GF-D8 (cell line): ENCODE measurements around the gene ACTR1A.
"Not testable (repeated sequence)": the region's sequence is repeated elsewhere in the genome, so short reads cannot be mapped to it uniquely, and the experiment has no call there.

ENCODE experiments used
- DNase-seq: peaks from one replicate; lab custom pipeline; 2025; lab: John Stamatoyannopoulos, UW

The ACTR1A gene

DNA sequence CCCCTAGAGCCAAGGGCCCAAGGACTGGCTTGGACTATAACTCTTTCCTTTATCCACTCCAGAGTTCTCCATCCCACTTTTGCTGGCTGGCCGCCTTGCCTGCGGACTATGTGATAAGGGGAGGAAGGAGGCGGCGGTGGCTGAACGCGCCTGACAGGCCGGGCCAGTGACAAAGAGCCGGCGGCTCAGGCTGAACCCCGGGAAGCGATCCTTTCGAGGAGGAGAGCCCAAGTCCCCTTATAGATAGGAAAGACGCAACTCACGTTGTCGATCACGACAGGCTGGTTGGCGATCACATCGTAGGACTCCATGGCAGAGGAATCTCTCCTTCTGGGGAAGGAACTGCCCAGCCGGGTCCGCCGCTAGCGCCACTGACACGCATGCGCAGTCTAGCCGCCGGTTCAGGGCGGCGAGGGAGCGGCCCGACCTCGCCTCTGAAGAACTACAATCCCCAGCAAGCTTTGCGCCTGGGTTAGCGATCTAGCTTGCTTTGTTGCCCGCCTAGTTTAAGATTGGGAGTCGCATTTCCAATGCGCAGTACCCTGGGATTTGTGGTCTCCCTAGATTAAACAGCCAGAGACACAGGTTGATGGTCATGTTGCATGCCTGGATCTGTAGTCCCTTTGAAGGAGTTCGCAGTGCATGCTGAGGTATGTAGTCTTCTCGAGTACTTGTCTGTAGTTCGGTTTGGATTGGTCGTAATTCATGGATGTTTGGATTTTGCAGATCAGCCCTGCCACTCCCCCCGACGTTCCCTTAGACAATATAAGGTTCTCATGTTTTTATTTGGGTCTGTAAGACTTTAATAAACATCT is at the start of gene ACTR1A:
Gene ACTR1A, minus strand, starts transcription at position 376 of the 815 bp plus-strand sequence. Its CDS starts 65 bp downstream, at position 311.
- peak; percentile 98 for DNase-seq

DNA sequence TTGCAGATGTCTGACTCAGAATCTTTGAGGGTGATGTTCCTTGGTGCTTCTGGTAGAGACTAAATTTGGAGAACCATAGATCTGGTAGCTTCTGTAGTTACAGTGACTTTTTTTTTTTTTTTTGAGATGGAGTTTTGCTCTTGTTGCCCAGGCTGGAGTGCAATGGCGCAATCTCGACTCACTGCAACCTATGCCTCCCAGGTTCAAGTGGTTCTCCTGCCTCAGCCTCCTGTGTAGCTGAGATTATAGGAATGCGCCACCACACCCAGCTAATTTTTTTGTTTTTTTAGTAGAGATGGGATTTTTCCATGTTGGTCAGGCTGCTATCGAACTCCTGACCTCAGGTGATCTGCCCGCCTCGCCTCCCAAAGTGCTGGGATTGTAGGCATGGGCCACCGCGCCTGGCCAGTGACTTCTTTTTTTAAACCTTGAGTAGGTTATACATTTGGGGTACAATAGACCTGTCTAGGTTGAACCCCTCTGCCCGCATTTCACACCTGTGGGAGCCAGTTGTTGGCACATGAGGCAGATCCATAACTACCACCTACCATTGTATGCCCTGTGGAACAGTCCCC is 48.2 kb upstream of the ACTR1A start:
- no peak for DNase-seq

DNA sequence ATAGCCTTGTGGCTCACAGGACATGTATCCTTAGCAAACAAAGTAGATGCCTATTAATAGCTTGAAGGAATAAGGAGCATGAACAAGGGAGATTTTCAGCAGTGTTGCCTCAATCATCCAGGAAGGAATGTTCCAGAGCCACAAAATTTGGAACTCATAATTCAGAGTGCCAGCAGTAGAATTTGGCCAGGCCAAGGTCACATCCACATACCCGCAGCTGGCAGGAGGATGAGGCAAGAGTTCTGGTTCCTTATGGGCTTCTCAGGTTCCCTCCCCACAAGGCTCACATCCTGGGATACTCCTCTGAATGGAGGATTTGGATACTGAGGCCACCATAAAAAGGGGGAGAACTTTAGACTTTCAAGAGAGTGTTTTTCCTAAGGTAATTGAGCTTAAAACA is 47.0 kb upstream of the ACTR1A start:
- DNase-seq: no peak

DNA sequence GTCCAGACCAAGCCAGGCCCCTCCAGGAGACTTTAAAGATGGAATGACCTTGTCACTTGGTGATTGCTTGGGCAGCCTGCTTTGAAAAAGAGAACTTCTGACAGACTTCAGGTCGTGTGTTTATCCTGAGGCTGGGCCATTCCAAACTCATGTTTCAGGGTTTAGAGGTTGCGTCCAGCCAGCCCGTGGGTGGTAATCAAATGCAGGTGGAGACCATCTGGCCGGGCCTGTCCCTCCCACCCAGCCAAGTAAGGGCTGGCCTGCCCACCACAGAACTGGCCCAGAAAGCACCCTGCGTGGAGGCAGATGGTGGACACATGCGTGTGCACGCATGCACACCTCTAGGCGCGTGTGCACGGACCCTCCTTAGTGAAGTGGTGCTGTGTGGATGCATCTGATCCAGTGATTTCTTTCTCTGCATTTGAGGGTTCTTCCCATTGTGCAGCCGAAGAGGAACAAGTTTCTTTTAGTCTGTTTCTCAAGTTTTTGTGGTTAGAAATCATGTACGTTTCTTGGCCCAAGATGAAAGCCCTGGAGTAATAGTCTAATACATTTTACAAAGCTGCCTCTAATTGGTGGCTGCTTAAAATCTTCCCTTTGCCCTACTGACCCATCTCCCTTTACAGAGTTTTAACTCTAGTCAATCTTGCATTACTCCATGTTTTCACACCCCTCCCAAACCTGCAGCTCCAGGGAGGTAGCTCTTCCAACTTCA is 44.3 kb upstream of the ACTR1A start:
- no peak for DNase-seq

DNA sequence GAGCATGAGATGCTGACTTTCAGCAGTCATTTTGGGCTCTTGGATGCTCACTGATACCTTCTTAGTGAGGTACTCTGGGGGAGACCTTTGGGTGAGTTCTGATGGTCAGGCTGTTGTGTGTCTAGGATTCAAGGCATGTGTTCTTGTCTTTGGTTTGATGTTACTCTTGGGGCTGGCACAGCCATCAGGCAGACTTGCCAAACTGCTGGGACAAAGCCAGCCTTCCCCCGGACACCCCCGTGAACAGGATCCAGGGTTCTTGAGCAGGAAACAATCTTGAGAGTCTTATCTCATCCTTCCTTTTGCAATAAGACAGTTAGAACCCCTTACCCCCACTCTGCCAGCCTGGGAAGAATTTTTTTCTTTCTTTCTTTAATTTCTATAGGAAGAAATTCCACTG is 43.5 kb upstream of the ACTR1A start:
- DNase-seq: peak; percentile 36

DNA sequence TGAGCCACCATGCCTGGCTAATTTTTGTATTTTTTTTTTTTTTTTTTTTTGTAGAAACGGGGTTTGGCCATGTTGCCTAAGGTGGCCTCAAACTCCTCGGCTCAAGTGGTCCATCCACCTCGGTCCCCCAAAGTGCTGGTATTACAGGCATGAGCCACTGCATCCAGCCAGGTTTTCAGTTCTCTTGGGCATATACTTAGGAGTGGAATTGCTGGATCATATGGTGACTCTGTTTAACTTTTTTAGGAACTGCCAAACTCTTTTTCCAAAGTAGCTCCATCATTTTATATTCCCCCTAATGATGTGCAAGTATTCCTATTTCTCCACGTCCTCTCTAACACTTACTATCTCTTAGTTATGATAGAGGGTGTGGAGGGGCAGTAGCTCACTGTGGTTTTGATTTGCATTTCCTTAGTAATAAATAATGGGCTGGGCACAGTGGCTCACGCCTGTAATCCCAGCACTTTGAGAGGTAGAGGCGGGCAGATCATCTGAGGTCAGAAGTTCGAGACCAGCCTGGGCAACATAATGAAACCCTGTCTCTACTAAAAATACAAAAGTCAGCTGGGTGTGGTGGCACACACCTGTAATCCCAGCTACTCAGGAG is 42.9 kb upstream of the ACTR1A start:
- DNase-seq: no peak

DNA sequence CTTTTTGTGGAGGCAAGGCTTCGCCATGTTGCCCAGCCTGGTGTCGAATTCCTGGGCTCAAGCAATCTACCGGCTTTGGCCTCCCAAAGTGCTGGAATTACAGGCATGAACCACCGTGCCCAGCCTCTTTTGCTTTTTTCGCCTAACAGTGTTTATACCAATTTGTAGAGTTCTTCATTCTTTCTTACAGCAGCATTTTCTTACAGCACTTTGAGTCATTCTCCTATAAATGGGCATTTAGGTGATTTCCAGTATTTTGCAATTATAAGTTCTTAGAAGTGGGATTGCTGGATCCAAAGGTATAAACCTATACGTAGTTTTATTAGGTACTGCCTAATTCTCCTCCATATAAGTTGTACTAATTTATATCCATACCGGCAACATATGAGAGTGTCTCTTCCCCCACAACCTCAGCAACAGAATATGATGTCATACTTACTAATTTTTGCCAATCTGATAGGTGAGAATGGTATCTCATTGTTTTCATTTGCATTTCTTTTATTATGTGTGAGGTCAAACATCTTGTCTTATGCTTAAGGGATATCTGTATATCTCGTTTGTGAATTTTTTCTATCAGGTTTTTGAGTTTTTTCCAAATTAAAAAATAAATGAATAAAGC is 40.4 kb upstream of the ACTR1A start:
- DNase-seq: no peak

DNA sequence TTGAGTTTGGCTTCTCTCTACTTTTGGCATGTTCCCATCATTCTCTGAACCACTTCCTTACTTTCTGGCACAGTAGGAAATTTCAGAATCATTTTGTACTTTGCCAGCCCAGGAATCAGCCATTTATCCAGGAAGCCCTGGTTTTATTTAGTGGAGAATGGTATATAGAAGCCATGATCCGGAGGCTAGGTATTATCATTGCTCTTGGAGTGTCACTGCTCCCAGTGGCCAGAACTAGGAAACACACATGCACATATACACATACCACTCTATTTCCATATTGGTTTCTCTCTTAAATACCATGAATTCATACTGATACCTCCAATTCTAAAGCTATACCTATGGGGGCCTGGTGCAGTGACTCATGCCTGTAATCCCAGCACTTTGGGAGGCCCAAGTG is 37.5 kb upstream of the ACTR1A start:
- no peak for DNase-seq

DNA sequence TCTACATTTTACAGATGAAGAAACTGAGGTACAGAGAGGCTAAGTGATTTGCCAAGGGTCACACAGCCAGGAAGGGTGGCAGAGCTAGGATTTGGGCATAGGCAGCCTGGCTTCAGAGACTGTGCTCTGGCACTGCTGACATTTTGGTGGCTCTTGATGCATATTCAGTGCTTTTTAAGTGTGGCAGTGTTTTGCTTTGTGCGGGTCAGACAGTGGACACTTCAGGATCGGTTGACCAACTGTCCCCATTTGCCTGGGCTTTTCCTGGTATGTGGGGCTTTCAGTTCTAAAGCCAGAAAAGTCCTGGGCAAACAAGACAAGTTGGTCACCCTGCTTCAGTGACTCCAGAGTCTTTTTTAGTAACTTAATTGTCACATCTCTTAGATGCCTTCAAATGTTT is 36.3 kb upstream of the ACTR1A start:
- DNase-seq: no peak

DNA sequence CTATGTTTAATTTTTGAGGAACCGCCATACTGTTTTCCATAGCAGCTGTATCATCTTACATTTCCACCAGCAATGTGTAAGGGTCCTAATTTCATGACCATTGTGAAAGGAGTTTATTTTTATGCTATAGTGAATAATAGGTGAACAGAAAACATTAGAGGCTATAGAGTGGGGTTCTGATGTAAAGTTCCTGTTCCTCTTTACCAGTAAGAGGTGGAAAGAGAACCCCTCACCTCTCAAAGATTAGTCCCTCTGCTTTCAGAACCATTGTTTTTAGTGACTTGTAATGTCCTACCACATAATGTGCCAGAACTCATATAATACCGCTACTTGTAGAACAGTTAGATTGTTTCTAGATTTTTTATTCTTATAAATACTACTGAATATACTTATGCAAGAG is 35.4 kb upstream of the ACTR1A start:
- no peak for DNase-seq

DNA sequence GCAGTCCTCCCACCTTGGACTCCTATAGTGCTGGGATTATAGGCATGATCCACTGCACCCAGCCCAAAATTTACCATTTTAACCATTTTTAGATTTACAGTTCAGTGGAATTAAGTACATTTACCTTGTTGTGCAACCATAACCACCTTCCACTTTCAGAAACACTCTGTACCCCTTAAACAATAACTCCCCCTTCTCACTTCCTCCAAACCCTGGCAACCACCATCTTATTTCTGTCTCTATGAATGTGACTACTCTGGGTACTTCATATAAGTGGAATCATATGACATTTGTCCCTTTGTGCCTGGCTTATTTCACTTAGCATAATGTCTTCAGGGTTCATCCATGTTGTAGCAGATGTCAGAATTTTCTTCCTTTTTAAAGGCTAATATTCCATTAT is 34.9 kb upstream of the ACTR1A start:
- DNase-seq: no peak

DNA sequence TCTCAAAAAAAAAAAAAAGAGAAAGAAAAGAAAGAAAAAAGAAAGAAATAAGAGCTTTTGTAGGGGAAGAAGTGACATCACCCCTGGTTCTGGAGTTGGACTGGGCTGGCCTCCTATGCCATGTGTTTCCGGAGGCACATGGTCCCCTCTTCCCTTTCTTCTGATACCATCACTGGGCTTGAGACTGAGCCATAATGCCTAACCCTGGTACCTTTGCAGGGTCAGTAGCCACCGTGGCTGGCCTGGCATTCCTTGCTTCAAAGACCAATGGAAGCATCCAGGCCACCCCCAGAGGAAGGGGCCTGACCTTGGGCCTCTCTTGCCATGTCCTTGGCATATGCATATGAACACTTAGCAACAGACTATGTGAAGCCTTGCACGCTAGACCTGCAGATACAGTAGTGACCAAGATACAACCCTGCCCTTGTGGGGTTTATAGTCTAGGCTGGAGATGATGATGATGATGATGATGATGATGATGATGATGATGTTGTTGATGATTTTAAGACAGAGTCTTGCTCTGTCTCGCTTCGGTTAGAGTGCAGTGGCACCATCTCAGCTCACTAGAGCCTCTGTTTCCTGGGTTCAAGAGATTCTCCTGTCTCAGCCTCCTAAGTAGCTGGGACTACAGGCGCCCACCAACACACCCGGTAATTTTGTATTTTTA is 33.1 kb upstream of the ACTR1A start:
- no peak for DNase-seq

DNA sequence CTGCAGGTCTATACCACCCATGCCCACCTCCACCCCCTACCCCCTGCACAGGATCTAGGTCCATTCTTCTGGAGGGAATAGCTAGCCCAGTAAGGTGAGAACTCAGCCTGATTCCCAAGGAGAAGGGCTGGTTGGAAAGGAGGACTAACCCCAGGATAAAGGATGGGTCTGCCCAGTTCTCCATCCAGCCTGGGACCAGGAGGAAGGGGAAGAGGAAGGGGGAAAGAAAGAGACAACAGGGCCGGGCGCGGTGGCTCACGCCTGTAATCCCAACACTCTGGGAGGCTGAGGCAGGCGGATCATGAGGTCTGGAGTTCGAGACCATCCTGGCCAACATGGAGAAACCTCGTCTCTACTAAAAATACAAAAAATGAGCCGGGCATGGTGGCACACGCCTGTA is 32.5 kb upstream of the ACTR1A start:
- not testable (repeated sequence) for DNase-seq

DNA sequence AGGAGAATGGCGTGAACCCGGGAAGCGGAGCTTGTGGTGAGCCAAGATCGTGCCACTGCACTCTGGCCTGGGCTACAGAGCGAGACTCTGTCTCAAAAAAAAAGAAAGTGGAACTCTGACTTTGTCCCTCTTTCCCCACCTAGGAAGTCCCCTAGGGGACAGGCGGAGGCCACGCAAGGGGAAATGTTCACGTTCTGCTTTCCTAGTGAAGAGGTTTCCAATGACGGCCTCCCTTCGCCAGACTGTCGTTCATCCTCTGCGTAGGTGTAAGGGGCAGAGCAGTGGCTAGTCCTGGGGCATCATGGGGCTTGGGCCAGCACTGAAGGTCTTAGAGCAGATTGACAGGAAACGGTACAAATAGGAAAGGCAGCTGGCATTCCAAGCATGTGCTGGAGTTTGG is 31.8 kb upstream of the ACTR1A start:
- DNase-seq: no peak

DNA sequence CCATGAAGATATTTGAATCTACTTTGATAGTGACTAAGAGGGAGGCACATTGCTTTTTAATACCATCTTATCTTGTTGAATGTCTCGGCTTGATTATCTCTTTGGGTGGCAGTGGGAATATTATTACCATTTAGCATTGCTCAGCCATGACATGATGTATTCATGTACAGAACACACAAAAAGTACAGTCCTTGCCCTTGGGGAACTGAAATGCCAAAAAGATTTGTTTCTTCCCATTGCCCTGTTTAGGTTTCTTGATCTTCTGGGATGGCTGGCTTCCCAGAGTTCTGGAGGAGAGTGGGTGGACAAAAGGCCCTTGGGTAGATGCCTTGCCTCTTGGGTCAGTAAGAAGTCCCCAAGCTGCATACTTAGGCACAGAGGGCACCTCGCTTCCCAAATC is 25.0 kb upstream of the ACTR1A start:
- DNase-seq: no peak

DNA sequence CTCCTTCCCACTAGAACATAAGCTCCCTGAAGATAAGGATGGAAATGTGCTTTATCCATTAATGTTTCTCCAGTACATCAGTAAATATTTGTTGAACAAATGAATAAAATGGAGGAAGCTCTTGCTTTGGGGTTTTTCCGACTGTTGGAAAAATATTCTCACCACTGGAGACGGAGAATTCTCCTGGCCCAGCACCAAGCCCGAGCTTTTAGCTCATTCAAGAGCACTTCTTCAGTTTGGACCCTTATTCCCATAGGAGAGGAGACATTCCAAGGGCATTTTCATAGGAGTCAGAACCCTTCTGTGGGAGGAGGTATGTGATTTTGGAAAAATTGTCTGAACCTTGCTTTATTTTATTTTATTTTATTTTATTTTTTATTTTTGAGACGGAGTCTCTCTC is 22.2 kb upstream of the ACTR1A start:
- no peak for DNase-seq

DNA sequence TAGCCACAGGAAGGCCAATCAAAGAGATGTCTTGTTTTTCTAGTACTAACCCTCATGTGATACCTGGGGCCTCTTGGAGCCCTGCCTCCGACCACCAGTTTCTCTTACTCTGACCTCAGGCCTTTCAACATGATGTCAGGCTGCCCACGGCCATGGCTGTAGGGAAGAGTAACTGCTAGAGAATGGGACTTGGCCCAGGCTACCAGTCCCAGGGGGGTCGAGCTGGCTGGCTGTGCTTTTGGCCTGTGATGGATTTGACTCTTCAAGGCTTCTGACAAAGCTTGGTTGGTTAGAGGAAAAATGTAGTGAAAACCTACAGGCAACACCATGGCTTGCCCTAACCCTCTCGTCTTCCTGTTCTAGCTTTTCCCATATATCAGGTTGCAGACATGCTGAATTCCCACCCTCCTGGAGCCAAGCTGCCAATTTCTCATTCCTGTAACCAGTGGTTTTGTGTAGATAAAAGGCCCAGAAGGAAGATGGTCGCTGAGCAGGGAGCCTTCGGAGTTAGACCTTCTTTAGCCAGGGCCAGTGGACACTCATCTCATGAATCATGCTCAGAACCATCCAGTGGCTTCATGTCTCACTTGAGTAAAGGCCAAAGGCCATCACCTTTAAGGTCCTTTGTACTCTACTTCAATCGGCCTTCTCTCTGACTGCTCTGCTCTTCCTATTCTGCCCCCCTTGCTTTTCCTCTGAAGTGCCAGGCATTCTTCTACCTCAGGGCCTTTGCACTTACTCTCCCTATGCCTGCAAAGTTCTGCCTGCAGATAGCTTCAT is 20.9 kb upstream of the ACTR1A start:
- no peak for DNase-seq

DNA sequence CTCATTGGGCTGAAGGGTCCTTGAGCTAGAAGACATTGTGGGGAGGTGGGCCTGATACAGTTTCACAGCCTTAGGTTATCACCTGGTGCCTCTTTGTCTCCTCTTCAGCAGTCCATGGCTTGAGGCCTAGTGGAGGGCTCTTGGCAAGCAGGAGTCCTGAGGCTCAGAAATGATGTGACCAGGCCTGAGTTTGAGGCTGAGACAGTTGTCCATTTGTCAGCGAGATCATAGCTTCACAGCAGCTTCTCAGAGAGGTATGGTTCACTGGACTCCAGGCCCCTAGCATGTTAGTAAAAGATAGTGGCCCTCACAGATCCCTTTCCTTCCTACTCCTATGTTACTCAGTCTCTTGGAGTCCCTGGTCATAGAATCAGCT is 20.4 kb upstream of the ACTR1A start:
- DNase-seq: no peak

DNA sequence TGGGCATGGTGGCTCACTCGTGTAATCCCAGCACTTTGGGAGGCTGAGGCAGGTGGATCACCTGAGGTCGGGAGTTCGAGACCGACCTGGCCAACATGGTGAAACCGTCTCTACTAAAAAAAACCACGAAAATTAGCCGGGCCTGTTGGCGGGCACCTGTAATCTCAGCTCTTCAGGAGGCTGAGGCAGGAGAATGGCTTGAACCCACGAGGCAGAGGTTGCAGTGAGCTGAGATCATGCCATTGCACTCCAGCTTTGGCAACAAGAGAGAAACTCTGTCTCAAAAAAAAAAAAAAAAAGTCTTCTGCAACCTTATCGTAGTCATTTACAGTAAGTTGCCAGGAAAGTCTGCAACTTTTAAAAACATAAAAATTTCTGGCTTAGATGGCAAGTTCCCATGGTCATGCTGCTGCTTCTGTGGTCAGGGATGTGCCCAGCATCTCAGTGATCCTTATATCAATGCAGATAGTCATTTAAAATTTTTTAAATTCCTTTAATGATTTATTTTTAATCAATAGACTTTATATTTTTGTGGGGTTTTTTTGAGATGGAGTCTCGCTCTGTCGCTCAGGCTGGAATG is 16.8 kb upstream of the ACTR1A start:
- no peak for DNase-seq

DNA sequence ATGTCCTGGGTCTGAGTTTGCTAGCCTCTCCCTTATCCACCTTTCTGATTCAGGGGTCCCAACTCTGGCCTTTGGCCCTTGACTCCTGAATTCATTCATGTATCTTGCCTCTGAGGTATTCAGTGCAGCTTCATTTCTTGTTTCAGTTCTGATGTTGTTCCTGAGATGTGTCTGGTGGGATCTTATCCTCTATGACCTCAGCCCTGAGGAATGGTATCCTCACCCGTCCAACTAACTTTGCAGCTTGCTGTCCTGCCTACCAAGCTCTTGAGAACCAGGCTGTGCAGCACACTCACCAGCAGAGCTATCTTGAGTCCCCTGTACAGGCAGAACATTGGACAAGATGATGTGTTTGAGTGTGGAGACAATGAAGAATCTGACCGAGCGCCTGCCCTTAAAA is 15.0 kb upstream of the ACTR1A start:
- no peak for DNase-seq

DNA sequence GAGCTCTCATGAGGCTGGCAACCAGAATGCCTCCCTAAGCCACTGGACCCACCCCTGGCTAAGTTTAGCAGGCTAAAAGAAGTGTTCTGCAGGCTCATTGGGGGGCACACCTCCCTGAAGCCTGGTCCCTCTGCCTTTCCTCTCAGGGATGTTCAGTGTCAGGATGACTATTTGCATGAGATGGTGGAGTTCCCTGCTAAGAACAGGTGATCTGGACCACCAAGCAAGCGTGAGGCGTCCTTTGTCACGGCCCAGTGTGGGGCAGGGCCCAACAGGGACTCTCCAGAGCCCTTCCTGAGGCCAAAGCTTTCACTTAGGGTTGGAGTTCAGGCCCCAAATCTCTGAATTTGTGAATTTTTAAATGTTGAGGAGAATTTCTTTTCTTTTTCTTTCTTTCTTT is 13.2 kb upstream of the ACTR1A start:
- no peak for DNase-seq
